Measurements from ENCODE around the gene KBTBD7. TPM values are rescaled to one million over a fixed set of nuclear protein-coding genes. Genes with fewer than 3 reads are reported as not detected.

Gene KBTBD7
- polyA plus RNA-seq, 1 donor from 2014 or later: 4.3 TPM

Other genes with a start within 250 kb of the KBTBD7 start
- gene ELF1, start 175.3 kb downstream of the KBTBD7 start, polyA plus RNA-seq: 148 TPM
- 3.7 TPM for gene WBP4, start 133.1 kb downstream of the KBTBD7 start, polyA plus RNA-seq
- gene KBTBD6, start 61.8 kb downstream of the KBTBD7 start, polyA plus RNA-seq: 1.5 TPM
- 9.8 TPM for gene MTRF1, start 69.0 kb upstream of the KBTBD7 start, polyA plus RNA-seq
- gene NAA16, start 116.7 kb upstream of the KBTBD7 start, polyA plus RNA-seq: 7.7 TPM